SU-DHL-6 (cell line): ENCODE measurements around the gene UBE2E2.

ENCODE experiments used
- EZH2phosphoT487 ChIP-seq: fragments of 200-600 bp; sonication (generic), shearing (Covaris generic); conservative IDR thresholded peaks from 2 replicates; pipeline ENCODE4 v1.6.1; 2018; ENCODE audit warnings: mild to moderate bottlenecking, antibody characterized with exemption, low read length, moderate library complexity, mixed read lengths
- TF ChIP-seq, protein P1 (sequence below): fragments of 200-600 bp; sonication (generic); IDR thresholded peaks from one replicate; pipeline ENCODE4 v1.5.1; 2017; ENCODE audit warnings: antibody characterized with exemption, mild to moderate bottlenecking, low read length, moderate library complexity; ENCODE audit not compliant: insufficient read depth, poor library complexity, severe bottlenecking

DNA sequence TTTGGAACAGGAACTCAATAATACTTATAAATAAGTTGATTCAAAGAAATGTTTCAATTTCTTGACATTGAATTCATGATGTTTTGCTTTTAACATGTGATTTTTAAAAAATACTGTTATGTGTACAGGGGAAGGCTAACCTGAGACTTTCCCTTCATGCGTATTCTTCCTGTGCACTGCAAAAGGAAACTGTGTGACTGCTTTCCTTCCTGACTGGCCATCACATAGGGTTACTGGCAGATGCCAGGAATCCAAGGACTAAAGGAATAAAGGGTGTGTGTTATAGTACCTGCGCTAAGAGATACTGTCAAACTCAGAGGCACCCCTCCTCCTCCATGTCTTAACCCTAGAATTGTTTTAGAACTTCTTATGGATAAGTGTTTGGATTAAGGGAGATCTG is 236.0 kb downstream of the UBE2E2 start:
- TF ChIP-seq, protein P1, sequence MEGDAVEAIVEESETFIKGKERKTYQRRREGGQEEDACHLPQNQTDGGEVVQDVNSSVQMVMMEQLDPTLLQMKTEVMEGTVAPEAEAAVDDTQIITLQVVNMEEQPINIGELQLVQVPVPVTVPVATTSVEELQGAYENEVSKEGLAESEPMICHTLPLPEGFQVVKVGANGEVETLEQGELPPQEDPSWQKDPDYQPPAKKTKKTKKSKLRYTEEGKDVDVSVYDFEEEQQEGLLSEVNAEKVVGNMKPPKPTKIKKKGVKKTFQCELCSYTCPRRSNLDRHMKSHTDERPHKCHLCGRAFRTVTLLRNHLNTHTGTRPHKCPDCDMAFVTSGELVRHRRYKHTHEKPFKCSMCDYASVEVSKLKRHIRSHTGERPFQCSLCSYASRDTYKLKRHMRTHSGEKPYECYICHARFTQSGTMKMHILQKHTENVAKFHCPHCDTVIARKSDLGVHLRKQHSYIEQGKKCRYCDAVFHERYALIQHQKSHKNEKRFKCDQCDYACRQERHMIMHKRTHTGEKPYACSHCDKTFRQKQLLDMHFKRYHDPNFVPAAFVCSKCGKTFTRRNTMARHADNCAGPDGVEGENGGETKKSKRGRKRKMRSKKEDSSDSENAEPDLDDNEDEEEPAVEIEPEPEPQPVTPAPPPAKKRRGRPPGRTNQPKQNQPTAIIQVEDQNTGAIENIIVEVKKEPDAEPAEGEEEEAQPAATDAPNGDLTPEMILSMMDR = no peak
- TF ChIP-seq EZH2phosphoT487 = no peak
